HG02943 (cell line): Measurements from ENCODE around the gene CGB5.
"Not testable (repeated sequence)": the region's sequence is repeated elsewhere in the genome, so short reads cannot be mapped to it uniquely, and the experiment has no call there.

ENCODE experiments used
- ATAC-seq: cut with Tn5 transposase; IDR thresholded peaks from one replicate; pipeline ENCODE4 v1.9.1; 2021; ENCODE audit warnings: mild to moderate bottlenecking, low read depth, moderate library complexity; ENCODE audit not compliant: unreplicated experiment

The CGB5 gene

GRCh38 chr19:49043548-49043947 lies at the start of gene CGB5:
Gene CGB5, plus strand, starts transcription at chr19:49043848. Its CDS starts 362 bp downstream, at chr19:49044210.
- ATAC-seq, result not testable (repeated sequence)

GRCh38 chr19:48994035-48994386 lies 49.6 kb upstream of the CGB5 start:
- no peak for ATAC-seq

GRCh38 chr19:48997972-48998371 lies 45.7 kb upstream of the CGB5 start:
- ATAC-seq, result no peak

GRCh38 chr19:48999481-49000325 lies 43.9 kb upstream of the CGB5 start:
- no peak for ATAC-seq

- no peak for ATAC-seq
Measured at GRCh38 chr19:49004133-49004532, 39.5 kb upstream of the CGB5 start.

GRCh38 chr19:49004964-49005614 lies 38.6 kb upstream of the CGB5 start:
- no peak for ATAC-seq

- no peak for ATAC-seq
Measured at GRCh38 chr19:49006905-49007304, 36.7 kb upstream of the CGB5 start.

- ATAC-seq, result no peak
Measured at GRCh38 chr19:49009828-49010227, 33.8 kb upstream of the CGB5 start.

- ATAC-seq, result no peak
Measured at GRCh38 chr19:49010453-49010852, 33.2 kb upstream of the CGB5 start.

GRCh38 chr19:49011194-49011593 lies 32.5 kb upstream of the CGB5 start:
- ATAC-seq, result no peak

- ATAC-seq, result no peak
Measured at GRCh38 chr19:49014123-49014869, 29.4 kb upstream of the CGB5 start.

GRCh38 chr19:49014870-49015255 lies 28.8 kb upstream of the CGB5 start:
- ATAC-seq, result no peak

GRCh38 chr19:49016067-49016839 lies 27.4 kb upstream of the CGB5 start:
- ATAC-seq, result no peak

- no peak for ATAC-seq
Measured at GRCh38 chr19:49017041-49017665, 26.5 kb upstream of the CGB5 start, which contains the start of gene LHB. Gene LHB, minus strand, starts transcription at chr19:49017091. Its CDS starts 10 bp downstream, at chr19:49017081.

- no peak for ATAC-seq
Measured at GRCh38 chr19:49017666-49018351, 25.8 kb upstream of the CGB5 start.

- not testable (repeated sequence) for ATAC-seq
Measured at GRCh38 chr19:49018388-49019241, 25.0 kb upstream of the CGB5 start.

GRCh38 chr19:49019242-49019932 lies 24.3 kb upstream of the CGB5 start:
- ATAC-seq, result no peak

GRCh38 chr19:49020342-49020741 lies 23.3 kb upstream of the CGB5 start:
- ATAC-seq, result no peak
